Activated CD8-positive, alpha-beta memory T cell treated with anti-CD3 and anti-CD28 coated beads, Interleukin-2, amount 50 U/mL, for 1 hour (primary cell): Measurements from ENCODE around the gene IL20.

Experiments
- DNase-seq: peaks from one replicate; pipeline ENCODE4 v3.0.0-alpha.2; 2020; ENCODE audit errors: extremely low read depth

The IL20 gene

DNA sequence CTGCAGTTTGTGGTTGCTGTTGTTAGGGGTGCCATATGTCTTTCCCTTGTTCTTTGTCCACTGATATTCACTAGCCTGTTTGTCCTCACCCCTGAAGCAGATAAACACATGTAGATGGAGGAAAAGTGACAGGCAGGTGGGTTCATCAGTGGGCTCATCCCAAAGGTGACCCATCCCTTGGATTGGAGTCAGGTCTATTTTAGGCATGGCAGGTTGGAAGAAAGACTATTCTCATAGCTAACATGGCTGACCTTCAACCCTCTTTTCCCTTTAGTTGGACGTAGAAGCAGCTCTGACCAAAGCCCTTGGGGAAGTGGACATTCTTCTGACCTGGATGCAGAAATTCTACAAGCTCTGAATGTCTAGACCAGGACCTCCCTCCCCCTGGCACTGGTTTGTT is 37.3 kb downstream of the IL20 start:
- no peak for DNase-seq

DNA sequence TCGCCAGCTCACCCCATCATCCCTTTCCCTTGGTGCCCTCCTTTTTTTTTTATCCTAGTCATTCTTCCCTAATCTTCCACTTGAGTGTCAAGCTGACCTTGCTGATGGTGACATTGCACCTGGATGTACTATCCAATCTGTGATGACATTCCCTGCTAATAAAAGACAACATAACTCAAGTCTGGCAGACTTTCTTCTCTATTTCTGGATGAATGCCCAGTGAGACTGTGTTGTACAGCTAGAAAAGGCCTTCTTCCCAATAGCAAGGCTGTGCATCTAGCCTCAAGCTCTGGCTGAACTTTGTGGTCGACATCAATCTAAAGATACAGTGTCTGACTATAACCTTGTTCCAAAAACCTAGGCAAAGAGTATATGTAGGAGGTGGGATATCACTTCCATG is 38.3 kb downstream of the IL20 start:
- no peak for DNase-seq

DNA sequence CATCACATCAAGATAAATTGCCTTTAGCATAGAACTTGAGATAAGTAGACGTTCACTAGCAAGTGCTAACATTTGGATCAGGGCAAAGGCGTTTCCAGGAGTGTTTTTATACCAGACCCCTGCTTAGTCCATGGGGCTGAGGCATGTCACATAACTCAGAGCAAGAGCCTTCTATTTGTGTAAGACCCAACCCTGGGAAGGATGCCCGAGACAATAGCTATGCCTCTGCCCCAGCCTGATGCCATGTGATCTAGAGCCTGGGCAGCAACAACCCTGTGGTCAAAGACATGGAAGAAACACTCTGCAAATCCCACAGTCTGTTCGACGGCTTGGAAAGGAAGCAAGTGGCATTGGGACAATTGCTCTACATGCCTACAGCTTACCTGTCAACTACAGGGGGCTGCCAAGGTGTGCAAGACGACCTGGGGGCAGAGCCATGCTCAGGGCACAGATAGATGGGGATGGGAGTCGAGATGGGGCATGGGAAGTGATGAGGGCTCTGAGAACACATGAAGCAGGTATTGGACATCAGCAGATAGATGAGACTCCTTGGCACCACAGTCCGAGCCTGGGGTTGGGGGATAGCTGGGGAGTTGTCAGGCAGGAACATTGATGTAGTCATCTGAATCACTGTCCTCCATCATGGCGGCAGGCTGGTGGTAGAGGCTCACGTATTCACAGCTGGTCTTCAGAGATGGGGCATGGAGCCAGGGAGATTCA is 39.2 kb downstream of the IL20 start:
- no peak for DNase-seq

DNA sequence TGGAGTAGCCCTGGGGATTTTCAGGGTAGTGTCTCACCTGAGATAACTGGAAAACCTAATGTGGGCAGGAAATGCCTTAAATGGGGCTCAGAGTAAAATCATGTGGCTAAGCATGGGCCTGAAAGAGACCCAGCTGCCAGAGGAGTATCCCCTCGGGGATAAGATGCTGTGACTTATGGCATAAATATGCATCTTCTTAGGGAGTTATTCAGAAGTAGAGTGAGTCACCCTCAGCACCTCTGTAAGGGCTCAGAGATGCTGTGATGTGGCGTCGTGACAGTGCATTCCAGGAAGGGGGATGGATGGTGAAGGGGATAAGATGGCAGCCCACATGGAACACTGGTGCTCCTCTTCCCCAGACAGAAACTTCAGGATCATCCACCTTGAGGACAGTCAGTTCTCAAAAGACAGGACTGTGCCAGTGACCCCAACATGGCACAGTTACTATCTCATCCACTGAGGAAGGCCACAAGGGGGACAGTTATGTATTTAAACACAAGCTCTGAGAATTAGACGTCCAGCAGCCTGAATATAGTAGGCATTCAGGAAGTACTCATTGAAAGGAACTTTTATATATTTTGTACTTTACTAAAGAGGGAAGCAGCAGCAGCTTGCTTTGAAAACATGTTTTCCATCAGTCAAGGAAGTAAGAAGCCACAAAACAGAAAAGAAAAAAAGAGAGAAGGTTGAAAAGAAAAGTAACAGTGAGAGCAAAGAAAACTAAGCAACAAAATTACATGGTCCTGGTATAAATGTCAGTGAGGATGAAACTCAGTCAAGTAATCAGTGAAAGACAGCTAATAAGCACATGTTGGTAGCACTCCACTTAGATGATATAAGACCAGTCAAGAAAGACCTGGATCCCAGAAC is 40.1 kb downstream of the IL20 start:
- DNase-seq: no peak

DNA sequence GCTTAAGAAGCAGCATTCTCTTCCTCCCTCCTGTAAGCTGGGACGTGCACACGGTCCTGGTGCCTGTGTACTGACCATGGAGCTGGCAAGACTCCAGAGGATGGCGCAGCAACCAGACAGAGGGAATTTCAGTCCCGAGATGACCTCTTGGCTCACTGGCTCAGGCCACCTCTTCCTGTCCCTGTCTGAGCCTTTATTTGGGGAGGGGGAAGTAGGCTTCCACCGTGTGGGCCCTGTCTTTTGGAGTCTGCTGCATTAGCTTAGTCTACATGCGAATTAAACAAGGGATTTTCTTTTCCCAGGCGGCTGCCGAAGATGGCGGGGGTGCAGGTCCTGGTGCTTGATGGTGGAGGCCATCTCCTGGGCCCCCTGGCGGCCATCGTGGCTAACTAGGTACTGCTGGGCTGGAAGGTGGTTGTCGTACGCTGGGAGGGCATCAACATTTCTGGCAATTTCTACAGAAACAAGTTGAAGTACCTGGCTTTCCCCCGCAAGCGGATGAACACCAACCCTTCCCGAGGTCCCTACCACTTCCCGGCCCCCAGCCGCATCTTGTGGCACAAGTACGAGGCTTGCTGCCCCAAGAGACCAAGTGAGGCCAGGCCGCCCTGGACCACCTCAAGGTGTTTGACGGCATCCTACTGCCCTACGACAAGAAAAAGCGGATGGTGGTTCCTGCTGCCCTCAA is 42.0 kb downstream of the IL20 start:
- DNase-seq: no peak

DNA sequence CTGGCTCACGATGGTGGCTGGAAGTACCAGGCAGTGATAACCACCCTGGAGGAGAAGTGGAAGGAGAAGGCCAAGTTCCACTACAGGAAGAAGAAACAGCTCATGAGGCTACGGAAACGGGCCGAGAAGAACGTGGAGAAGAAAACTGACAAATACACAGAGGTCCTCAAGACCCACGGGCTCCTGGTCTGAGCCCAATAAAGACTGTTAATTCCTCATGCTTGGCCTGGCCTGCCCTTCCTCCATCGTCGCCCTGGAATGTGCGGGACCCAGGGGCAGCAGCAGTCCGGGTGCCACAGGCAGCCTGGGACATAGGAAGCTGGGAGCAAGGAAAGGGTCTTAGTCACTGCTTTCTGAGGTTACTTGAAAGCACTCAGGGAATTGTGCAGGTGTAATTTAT is 42.6 kb downstream of the IL20 start:
- DNase-seq: no peak

DNA sequence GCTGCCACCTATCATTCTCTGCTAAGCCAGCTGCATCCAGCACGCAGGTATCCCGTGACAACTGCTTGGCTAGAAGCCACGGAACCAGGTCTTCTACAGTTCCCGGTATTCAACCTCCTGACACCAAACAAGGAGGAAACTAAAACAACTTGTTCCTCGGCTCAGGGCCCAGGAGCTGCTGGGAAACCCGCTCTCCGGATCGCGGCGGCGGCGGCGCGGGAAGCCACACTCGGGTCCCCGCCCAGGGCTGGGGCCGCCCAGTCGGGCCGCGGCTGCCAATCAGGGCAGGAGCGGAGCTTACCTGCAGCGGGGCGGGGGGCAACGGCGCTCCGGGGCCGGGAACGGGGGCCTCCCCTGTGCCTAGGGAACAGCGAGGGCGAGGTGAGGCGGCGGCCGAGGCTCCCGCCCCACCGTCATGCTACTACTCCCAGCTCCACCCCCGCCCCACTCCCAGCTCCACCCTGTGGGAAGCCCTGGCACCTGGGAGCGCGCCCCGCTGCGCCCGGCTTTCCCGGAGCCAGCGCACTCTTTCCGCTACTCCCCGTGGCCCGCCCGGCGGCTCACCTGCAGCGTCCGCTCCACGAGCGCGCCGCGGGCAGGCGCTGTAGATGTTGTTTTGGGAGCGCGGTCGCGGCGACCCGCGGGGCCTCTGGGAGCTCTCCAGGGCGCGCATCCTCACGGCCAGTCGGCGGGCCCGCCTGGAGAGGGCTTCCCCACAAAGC is 43.9 kb downstream of the IL20 start:
- no peak for DNase-seq

DNA sequence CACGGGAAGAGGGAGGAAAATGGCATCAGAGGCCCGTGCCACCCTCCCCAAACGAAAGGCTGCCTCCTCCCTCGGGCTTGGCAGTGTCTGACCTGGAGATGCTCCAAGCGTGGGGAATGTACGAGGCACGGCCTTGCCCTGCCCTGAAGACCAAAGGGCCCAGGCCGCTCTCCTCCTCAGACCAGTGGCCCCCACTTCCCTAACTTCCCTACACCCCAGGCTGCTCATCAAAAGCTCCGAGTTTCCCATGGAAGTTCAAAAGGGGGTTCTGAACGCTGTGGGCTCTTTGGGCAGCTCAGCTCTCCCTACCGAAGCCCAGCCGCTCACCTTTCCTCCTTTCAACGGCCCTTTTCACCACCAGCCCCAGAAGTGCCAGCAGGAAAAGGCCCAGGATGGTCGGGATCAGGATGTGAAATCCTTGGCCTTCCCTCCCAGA is 44.5 kb downstream of the IL20 start:
- DNase-seq: no peak

DNA sequence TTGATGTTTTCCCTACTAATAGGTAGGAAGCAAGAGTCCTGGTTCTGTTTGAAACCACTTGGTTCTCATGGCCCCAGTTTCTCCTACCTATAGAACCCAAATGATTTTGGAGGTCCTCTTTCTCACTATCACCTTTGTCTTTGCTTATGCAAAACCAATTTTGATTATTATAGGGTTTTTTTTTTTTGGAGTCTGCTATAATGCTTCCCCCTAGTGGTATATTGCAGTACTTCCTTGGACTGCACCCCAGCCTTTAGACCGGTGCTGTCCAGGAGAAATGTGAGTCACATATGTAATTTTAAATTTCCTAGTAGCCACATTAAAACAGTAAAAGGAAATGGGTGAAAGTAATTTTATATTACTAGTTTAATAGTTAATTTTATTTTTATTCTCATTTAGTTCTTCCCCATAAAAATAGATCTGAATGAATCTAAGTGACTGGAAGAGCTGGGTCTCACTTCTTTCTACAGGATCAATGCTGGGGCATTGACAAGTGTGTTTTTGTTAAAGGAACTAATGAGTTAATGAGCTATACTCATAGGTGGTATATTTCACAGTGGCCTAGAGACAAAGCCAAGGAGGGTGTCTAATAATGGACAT is 45.7 kb downstream of the IL20 start:
- no peak for DNase-seq

DNA sequence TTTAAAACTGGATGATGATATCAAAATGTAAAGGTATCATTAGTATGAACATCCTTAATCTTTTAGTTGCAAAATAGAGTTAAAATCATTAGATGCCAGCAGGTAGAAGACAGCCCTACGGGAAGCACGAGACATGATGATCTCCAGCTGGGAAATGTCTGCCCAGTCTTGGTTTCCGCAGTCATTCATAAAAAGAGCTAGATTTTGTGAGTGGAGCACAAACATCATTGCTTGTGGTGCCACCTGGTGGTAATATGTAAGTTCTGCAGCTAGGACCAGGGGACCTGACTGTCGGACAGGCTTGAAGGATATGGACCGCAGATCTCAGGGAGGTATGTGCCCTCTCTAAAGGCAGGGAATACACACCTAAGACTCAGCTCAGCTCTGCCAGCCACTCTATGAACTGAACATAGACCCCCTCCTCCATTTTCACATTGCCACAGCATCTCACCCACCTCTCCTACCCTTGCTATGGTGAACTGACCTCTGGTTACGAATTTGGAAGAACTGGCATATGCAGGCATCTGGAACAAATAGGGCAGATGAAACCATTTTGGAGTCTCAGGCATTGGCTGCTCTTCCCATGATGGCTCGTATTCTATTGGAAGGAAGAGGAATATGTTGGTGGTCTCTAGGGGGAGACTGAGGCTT is 47.1 kb downstream of the IL20 start:
- no peak for DNase-seq

DNA sequence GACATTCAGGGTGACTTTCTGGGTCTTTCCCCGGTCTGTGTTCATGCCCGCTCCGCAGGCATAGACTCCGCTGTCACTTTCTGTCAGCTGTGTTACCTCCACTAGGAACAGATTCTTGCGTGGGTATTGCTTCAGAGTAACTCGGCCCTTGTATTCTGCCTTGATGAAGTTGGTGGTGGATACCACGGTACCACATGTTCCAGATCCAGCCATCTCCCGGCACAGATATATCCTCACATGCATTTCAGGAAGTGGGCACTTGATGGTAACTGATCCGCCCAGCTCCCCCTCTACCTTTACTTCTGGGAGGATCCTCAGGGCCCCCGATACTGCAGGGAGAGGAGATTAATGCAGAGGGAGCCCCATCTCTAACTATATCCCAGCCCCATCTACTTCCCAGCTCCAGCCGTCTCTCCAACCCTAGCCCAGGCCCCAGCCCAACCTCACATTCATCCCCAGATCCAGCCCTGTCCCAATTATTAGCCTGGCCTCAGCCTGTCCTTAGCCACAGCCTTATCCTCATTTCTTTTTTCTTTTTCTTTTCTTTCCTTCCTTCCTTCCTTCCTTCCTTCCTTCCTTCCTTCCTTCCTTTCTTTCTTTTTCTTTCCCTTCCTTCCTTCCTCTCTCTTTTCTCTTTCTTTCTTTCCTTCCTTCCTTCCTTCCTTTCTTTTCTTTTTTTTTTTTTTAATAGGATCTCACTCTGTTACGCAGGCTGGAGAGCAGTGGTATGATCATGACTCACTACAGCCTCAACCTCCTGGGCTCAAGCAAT is 48.5 kb downstream of the IL20 start:
- DNase-seq: no peak

DNA sequence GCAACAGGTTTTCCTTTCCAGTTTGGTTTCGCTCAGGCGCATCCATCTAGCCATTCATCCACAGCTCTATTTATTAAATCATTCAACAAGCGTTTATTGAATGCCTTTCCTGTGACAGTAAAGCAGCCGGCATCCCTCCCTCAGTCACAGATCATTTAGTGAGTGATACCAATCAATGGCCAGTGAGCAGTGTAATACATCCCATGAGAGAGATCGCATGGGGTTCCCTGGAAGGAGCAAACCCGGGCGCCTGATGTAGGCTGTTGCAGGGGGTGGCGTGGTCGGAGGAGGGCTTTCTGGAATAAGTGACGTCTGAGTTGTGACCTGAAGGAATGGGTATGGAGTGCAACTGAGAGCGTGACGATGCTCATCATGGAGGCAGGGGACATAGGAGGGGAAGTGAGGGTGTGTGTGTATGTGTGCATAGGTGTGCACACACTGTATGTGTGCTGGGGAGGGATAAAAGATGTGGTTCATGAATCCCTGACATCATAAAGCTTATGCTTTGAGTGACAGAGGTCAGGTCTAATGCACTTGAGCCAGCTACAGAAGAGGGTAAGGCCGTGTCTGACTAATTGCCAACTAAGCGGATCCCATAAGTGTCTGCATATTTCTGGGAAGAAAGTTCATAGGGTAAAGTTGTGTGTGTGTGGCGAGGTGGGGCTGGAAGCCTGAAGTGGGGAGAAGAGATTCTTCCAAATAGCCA is 49.8 kb downstream of the IL20 start:
- DNase-seq: no peak

DNA sequence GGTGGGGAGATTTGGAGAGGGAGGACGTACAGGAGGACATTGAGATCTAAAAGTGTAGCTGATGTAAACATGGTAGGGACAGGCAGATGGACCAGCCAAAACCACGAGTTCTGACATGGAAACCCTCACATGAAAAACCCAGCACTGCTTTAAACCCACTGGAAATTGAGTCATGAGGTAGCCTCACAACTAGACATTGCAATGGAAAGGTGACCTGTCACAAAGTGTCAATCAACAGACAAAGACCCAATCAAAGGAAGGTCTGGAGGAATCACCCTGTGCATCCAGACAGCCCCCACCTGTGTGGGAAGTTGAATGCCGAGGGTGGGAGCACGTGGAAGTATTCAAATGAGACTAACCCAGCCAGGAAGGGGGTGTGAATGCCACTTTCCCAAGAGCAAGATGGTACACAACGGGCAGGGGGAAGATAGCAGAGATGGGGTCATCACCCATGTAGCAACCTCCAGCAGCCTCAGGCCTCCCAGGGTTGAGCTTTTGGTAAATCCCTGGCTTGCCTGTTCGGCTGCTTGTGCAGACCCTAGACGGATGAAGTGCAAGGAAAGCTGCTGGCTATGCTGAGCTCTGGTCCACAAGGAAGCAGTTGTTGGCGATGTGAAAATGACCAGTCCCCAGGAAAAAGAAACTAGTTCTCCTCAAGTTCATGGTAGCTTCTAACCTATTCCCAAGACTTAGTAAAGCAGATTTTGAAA is 50.7 kb downstream of the IL20 start:
- no peak for DNase-seq

DNA sequence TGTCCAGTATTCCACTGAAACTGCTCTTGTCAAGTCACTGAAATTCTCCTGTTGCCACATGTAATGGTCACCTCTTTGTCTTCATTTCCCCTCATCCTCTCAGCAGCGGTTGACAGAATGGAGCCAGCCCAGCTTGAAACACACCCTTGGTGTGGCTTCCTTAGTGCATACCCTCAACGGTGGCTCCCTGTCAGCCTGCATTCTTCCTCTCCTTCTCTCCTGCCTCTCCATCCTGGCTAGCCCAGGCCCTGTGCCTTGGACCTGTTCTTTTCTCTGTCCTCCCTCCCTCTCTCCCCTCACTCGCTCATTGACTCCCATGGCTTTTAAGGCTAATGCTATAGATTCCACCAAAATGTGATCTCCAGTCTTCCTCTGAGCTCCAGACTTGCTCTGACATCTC is 52.7 kb downstream of the IL20 start:
- no peak for DNase-seq
